ENCODE data around the gene CD34.

Gene CD34

DNA sequence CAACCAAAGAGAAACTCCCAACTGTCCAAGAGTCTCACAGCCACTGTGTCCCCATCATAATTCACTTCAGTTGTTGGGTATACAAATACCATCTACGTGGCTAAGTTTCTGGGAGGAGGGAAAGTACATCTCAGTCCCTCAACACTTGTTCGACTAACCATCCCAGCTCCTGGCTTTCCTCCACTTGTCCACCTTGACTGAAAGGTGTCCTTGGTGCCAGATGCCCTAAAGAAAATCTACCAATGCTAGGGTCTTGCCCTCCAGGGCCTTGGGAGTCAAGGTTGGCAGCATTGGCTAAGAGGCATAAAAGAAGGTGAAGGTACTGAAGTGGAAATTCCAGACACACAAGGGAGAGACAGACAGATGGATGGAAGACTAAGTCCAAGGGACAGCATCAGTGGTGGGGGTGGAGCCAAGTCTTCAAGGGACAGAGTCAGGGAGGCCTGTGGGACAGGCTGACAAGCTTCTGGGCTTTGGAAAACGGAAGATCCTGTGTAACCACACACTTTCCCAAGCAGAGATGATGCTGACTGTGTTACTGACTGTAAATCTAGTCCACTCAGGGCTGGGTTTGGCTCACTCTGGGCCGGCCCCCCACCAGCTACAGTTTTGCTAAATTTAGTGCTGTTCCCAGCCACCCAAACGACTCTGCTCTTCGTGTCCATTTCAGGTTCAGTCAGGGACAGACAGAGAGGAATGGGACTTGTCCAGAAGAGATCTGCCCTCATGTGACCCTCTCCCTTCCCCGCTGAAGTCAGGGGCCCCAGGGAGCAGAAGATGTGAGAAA, 60.1 kb downstream of the CD34 start:
- no peak for DNase-seq

DNA sequence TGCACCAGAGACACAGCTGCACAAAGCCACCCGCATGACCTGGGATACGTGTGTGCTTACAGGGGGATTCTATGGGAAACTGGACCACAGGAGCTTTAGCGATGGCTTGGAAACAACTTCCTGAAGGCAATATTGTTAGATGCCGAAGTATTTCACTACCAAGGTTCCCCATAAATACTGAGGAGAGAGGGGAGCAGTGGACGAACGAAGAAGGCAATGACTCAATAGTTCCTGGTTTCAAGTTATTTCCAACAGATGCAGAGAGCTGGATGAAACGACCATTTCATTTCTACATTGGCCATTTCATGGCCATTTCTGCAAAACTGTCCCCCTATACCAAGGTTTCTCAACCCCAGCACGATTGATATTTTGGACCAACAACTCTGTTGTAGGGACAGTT, 61.3 kb downstream of the CD34 start:
- no peak for DNase-seq

DNA sequence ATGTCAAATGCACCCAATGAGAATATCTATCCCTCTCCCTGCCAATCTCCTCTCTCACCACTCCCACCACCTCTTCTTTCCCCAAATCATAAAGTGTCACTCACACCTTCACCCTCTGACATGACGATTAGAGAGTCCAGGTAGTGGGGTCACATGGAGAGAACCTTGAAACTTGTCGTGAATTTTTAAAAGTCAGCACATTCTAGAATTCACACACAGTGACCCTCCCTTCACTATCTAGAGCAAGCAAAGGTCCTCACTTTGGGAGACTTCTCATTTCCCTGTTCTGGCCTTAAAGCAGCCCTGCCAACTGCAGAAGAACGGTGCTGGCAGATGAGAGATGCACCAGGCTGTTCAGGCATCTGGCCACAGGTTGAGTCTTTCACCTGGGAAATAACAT, 61.9 kb downstream of the CD34 start:
- DNase-seq: no peak

DNA sequence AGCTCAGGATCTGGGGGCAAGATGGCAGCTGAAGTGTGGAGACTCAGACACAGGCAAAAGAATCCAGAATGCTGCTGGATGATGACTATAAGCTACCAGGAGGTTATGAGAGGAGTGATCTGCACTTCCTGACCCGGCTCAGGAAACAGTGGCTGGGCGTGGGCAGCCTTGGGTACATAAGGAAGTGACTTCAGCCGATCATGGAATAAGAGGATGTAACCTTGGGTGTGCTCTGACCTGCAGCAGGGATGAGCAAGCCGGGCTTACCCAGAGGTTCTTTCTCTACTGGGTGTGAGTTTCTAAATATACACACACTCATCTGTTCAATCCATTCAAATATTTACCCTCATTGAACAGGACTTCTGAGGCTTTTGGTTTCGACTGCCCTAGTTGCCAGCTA, 62.7 kb downstream of the CD34 start:
- peak; percentile 39 for DNase-seq

DNA sequence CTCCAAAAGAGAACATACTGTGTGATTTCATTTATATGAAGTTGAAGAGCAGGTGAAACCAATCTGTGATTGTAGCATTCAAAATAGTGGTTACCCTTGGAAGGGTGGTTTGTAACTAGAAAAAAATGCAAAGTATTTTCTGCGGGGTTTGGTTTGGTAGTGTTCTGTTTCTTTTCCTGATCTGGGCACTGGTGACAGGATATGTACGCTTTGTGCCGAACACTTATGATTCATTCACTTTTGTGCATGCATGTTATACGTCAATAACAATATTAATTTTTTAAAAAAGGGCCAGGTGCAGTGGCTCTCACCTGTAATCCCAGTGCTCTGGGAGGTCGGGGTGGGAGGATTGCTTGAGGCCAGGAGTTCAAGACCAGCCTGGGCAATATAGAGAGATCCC, 63.8 kb downstream of the CD34 start:
- no peak for DNase-seq

DNA sequence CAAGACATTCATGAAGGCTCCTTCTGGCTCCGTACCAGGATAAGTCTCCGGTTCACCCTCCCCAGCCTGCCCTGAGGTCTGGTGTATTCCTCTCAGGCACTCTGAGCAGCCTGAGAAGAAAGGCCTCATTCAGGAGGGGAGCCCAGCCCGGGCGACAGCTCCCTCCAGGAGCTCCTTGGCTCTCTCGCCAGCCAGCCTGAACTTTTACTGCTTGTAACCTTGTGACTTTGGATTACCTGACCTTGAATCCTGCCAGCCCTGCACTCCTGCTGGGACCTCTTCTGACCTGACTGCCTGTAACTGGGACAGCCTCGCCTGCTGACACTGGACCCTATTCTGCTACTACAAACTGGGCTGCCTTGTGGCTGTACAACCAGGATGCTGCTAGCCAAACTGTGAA, 65.8 kb downstream of the CD34 start:
- no peak for DNase-seq

DNA sequence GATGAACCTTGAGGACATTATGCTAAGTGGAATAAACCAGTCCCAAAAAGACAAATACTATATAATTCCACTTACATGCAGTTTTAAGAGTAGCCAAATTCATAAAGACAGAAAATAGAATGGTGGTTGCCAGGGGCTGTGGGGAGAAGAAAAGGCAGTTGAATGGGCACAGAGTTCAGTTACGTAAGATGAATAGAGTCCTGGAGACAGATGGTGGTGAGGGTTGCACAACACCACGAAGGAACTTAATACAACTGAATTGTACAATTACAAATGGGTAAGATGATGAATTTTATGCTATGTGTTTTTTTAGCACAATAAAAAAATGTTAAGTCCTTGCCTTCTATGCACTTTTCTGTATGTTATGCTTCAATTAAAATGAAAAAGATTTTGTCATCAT, 66.6 kb downstream of the CD34 start:
- no peak for DNase-seq

DNA sequence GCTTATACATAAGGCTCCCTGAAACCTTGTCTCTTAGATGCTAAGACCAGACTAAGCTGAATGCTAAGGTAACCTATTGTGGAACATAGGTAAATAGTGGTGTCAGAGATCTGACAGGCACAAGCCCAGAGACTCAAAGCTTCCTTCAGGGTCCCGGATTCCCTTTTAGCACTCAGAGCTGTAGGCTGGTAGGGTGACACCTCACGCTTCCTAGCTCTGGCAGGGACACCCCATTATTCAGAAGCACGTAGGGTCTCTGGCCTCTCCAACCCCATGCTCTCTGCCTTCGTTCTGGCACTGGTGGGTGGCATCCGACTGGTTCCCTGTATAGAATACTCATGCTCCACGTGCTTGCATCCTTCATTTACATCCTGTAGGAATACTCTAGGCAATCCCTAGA, 68.4 kb downstream of the CD34 start:
- no peak for DNase-seq

DNA sequence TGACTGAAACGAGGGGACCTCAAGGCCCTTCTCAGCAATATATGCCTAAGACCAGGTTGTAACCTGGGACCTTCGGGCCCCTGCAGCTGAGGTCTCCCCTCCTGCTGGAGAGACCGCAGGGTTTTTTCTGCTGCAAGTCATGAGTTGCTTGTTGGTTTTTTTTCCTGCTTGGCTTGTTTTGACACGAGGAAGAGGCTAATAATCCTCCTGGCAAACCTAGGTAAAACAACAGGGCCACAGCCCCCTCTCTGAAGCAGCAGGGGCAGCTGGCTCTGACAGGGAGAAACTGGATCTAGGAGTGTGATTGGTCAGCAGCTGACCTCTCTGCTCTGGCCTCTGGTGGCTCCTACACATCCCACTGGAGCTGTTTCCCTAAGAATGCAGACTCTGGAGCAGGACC, 69.0 kb downstream of the CD34 start:
- DNase-seq: no peak

DNA sequence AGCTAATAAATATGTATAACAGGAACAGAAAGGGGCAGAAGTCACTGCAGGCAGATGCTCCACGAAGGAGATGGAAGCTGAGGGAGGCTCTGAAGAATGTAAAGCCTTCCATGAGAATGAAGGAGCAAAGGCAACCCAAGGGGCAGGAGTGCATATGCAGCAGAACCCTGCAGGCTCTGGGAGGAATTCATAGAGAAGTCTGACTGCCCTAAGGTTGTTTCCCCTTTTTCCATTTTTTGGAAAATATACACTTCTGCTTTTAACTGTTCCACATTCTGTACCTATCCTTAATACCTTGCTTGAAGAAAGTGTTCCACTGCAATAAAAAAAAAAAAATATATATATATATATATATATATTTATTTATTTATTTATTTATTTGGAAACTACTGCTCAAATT, 69.6 kb downstream of the CD34 start:
- DNase-seq: no peak

DNA sequence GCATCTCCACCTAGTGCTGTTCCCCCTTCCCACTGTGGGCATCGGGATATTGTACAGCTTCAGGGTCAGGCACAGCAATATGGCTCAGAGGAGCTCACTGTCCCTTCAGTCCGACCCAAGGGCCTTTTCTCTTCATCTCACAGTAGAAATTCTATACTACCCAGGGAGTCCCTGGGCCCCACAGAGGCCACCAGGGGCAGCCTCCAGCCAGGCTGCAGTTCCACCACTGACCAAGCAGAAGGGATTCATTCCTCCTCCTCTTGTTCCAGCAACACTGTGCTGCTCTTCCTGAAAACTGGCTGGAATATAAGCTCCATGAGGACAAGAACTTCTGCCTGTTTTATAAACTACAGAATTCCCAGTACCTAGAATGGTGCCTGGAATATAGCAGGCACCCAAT, 70.5 kb downstream of the CD34 start:
- no peak for DNase-seq

DNA sequence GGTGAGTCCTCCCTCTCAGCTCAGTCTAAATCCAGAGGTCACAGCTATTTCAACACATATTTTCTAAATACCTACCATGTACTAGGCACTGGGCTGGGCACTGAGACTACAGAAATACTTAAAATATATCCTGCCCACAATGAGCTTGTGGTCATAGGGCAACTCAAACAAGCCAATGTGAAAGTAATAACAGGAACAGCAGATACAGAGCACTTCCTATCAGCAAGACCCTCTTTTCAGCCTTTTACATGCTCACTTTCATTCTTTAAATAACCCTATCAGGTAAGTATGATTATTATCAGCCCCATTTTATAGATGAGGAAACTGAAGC, 71.9 kb downstream of the CD34 start:
- no peak for DNase-seq

DNA sequence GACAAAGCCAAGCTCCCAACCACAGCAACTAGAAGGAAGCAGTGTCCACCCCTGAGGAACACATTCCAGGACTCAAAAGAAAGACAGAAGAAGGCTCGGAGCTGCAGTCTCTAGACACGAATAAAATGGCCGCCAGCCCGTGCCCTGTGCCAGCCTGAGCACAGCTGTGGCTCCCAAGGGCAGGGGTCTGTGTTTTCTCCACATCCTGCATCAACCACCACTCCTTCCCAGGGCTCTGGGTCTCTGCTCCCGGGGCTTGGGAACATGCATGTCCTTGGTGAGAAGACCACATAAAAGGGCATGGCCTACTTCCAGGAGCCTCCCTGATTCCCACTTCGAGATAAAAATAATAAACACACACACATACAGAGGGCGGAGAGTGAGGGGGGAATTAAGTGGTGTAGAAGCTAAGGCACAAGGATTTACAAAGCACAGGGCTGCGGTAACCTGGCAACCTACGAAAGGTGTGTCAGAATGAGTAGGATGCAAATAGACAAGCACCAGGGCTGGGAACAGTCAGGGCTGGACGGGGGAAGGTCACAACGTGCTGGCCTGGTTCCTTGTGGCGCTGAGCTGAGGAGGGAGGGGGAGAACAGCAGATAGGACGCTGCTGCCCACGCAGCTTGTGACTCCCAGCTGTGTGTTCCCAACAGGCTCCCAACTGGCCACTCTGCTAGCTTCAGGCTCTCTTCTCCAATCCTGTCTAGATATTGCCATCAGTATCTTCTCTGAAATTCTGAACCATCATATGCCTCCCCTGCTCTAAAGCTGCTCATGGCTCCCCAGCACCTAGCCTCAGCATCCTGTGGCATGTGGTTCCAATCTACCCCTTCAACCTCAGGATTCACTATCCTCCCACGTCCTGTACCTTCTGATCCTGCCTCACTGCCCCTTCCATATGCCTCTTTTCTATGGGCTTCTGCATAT, 72.5 kb downstream of the CD34 start:
- no peak for DNase-seq

DNA sequence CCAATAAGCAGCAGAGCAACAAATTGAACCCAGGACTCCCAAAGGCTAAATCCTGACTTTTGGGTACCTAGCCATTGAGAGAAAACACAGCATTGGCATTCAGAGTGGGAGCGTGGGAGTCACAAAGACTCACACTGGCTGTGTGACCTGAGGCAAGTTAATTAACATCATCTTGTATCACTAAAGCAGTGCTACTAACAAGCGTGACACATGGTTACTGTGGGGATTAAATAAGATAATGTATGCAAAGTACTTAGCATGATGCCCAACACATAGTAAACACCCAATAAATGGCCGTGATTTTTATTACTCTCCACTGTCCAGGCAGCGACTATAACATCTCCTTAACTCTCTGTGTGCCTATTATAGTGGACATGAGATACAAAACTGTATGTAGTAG, 73.3 kb downstream of the CD34 start:
- no peak for DNase-seq

DNA sequence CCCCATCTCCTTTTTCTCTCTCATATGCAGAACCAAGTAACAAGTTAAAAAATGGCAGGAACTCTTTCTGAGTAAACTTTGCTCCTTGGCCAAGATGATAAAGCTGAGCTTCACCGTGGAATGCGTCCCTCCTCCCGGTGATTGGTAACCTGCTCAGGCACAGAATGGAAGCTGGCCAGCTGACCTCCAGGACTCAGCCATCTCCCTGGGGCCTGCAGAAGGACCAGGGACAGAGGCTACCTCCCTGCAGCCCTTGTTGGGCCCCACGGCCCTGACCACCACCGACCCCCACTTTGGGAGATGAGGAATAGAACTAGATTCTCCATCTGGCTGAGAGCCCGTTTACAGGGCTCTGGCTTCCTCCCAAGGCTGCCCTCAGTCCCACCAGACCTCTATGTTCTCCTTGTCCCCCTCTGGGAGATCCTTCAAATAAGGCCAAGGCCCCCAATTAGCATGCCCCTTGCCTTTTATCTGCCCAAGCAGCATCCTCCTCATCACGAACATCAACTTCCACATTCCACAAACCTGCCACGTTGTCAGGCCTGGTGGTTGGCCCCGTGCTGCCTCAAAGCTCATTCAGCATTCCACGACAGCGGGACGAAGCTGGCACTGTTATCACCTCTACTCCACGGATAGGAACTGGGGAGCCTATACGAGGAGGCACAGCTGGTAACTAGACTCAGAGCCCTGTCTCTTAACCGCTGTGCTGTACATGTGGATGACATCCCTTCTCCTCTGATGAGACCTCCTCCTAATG, 74.2 kb downstream of the CD34 start:
- DNase-seq: no peak

DNA sequence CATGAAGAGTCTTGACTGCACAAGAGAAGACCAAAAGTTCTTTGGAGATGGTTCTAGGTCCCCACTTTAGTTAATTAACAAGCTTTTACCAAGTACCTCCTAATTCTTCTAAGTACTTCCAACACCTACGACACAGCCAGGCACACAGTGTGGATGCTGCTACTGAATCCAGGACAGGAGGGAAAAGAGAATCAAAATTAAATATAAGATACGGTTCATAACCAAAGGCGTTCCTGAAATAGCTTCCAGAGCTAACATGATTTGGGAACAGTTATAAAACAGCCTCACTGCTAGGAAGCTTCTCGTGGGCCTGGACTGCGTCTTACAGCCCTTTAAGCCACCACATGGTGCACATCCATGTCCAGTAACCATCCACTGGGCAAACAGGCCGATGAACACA, 75.0 kb downstream of the CD34 start:
- no peak for DNase-seq

DNA sequence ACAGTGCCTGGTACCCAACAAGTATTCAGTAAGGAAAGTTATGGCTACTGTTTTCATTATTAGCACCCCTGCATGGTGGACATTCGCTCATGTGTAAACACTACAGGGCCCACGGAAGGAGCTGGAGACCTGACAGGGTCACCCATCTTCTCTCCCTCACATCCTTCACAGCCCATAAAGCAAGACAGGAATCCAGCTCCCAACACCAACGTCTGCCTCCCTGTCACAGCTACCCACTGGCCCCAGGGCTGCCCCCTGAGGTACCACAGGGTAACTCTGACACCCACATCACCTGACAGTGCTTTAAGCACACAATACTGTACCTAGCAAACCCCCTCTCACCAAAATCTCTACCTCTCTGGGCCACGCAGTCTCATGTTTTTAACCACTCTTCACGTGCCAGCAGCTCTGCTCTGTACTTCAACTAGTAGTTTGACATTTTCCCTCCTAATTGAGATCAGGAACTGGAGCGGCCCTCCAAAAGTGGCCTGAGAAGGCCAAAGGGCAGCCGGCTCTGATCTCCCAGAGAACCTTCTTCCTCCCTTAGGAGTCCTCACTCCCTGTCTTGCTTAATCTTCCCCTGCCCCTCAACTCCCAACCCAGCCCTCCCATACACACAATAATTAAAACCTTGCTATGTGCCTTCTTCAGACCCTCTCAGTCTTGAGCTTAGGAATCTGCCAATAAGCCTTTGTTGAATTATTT, 76.8 kb downstream of the CD34 start:
- DNase-seq: no peak

DNA sequence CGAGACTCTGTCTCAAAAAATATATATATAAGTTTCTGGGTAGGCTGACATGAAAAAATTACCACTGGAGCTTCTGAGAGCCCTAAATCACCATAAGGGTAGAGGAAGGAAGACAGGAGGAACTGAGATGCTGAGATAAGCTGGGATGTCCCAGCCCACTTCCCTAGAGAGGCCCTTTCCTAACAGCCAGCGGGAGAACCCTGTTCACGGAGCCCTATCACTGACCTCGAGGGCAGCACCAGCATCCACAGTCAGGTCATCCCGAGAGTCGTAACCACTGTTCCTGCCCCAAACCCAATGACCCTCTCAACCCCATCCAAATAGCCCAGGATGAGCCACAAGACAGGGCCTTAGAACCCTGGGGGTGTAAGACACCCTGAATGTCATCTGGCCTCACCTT, 77.5 kb downstream of the CD34 start:
- no peak for DNase-seq

DNA sequence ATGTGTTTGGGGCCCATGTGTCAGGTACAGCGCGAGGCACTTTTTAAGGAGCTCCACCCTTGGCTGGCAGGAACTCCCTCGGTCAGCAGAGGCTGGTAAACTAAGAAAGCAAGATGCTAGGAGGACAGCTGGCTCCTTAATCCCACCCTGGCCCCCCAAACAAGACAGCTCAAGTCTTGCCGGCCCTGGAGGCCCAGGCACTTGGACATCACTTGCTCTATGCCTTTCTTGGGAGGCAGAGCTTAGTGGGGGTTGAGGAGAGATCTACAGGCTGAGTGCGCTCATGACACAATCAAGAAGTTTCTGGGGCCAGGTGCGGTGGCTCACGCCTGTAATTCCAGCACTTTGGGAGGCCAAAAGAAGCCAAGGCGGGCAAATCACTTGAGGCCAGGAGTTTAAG, 78.1 kb downstream of the CD34 start:
- DNase-seq: no peak

DNA sequence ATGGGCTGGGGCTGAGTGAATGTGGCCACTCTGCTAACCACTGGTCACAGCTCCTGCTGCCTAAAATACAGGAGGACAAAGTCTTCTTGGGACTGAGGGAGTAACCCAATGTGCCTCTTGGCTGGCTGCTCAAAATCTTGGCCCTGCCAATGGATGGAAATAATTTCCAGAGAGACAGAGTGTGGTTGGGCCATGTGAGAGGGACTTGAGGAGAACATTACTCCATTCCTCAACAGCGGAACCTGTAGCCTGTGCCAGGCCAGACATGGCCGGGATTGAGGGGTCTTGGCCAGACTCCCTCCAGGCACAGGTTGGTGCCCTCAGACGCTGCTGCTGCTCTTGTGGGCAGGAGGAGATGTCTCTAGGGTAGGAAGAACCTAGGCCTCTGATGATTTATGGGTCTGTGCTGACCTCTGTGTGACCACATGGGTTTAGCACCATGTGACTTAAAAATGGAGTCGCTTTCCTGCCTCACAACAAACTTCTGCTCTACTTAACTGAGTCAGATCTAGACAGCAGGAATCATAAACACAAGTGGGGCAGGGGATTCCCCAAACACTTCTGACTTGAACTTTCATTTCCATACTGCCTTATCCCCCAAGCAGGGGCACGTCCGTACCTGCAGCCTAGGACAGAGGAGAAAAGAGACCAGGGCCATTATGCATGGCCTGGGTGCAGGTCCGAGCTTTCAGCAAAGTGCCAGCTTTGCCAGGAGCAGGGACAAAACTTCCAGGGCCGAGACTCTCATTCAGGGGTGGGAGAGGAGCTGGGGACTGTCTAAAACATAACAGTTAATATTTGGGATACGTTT, 79.2 kb downstream of the CD34 start:
- DNase-seq: peak; percentile 55
